Gastrocnemius medialis (tissue), 4 donors: ENCODE measurements around the gene PHF2. TPM values are rescaled to one million over a fixed set of nuclear protein-coding genes. Genes with fewer than 3 reads are reported as not detected.

ENCODE experiments used
- ATAC-seq, 2 donors: fragments of 150-250 bp; one replicate each; pipeline ENCODE4 v1.9.1; 2016
- DNase-seq, 2 donors: peaks; one replicate each; pipeline ENCODE4 v3.0.0-alpha.2; 2019
- H3K27ac ChIP-seq, 4 donors: fragments of 200-600 bp; sonication (generic); 1 replicate in 1 of 4; 2 replicates in 3 of 4; pipeline ENCODE4 v1.5.1; 2016 to 2018; ENCODE audit warnings: mild to moderate bottlenecking in 2 of 4, moderate library complexity in 1 of 4
- H3K27me3 ChIP-seq, 3 donors: fragments of 200-600 bp; sonication (generic) in 2 of 3; 1 replicate in 1 of 3; 2 replicates in 2 of 3; pipeline versions ENCODE4 v1.5.1 to v1.6.0; 2016 to 2019; ENCODE audit warnings: mild to moderate bottlenecking in 1 of 3, moderate library complexity in 1 of 3
- H3K36me3 ChIP-seq, 2 donors: fragments of 200-600 bp; sonication (generic) in 1 of 2; one replicate each; pipeline ENCODE4 v1.5.1; 2017 to 2018
- H3K4me1 ChIP-seq, 2 donors: fragments of 200-600 bp; sonication (generic) in 1 of 2; one replicate each; pipeline ENCODE4 v1.5.1; 2016 to 2017; ENCODE audit warnings: mild to moderate bottlenecking in 2 of 2
- H3K4me3 ChIP-seq, 4 donors: fragments of 200-600 bp; sonication (generic) in 3 of 4; 1 replicate in 1 of 4; 2 replicates in 3 of 4; pipeline ENCODE4 v1.5.1; 2016 to 2019; ENCODE audit warnings: mild to moderate bottlenecking in 2 of 4
- H3K9me3 ChIP-seq, 3 donors: fragments of 200-600 bp; sonication (generic) in 2 of 3; 1 replicate in 1 of 3; 2 replicates in 2 of 3; pipeline ENCODE4 v1.5.1; 2016 to 2019
- POLR2A ChIP-seq, 2 donors: fragments of 450-650 bp; IDR thresholded peaks; one replicate each; pipeline ENCODE4 v1.6.1; 2017; ENCODE audit warnings: antibody characterized with exemption in 2 of 2, mild to moderate bottlenecking in 2 of 2, moderate library complexity in 2 of 2
- in situ Hi-C, 4 donors: fragments of 200-750 bp; cut with MboI; loops; one replicate each; pipeline versions ENCODE4 v1.15.0 to v1.8.0; 2017; ENCODE audit warnings: low sequenced_read_pairs in 4 of 4
- intact Hi-C: fragments of 100-400 bp; cut with DNase I; formaldehyde crosslinking; loops from one replicate; pipeline ENCODE4 v1.15.1; 2023; ENCODE audit warnings: low total_unique reads
- total RNA-seq, 4 donors: library from RNA; depleted of rRNA; stranded (reverse); fragments of >200 nt; gene quantifications; one replicate each; pipeline versions ENCODE4 v1.1.0 to v1.2.3, GENCODE V29; 2016
- TF ChIP-seq, protein P1 (sequence below), 5 experiments: fragments of 450-650 bp in 3 of 5; fragments of 200-600 bp in 2 of 5; sonication (generic) in 2 of 5; IDR thresholded peaks in 4 of 5; conservative IDR thresholded peaks in 1 of 5; 1 replicate in 4 of 5; 2 replicates in 1 of 5; pipeline ENCODE4 v1.5.1; 2016 to 2019; ENCODE audit warnings: antibody characterized with exemption in 5 of 5, mild to moderate bottlenecking in 3 of 5, moderate library complexity in 3 of 5

The PHF2 gene
- total RNA-seq, 4 donors from 2014 or later, result 18.8 to 24.3 (median 21.9) TPM

DNA sequence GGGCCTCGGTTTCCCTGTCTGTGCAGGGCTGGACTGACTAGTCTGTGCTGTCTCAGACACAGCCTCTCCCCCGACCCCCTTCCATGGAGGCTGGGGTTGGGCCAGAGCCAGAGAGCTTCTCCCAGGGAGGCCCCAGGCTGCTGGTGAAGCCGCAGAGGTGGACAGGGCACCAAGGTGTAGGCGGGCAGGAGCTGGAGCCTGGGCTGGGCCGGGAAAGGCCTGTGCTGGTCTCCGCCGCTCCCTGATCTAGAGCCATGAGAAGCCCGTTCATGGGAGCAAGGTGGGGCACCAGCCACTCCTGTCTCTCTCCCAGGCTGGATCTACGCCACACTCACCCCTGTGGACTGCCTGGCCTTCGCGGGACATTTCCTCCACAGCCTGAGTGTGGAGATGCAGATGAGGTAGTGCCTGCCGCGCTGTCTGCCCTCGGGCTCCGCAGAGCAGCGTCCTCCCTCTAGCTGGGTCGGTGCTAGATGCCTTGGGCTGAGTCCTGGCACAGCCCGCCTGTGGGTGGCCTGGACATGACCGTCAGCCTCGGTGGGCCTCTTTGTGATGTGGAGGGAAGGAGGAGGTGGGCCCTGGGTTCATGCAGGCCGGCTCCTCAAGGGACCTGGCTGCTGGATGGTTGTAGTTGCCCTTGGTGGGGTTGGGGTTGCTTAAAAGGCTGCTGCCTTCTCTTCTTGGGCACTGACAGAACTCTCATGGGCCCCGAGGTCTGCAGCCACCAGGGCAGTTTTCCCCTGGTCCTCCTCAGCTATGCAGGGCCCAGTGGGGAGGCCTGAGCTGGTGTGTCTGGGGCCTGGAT, 79.4 kb downstream of the PHF2 start:
- no peak overlapping the region for H3K4me3 ChIP-seq
- no peak for ATAC-seq
- H3K9me3 ChIP-seq, result no peaks in the 10 kb centered on the region
- no peak for TF ChIP-seq POLR2A (IDR thresholded peaks at IDR 0.05)
- TF ChIP-seq, protein P1, sequence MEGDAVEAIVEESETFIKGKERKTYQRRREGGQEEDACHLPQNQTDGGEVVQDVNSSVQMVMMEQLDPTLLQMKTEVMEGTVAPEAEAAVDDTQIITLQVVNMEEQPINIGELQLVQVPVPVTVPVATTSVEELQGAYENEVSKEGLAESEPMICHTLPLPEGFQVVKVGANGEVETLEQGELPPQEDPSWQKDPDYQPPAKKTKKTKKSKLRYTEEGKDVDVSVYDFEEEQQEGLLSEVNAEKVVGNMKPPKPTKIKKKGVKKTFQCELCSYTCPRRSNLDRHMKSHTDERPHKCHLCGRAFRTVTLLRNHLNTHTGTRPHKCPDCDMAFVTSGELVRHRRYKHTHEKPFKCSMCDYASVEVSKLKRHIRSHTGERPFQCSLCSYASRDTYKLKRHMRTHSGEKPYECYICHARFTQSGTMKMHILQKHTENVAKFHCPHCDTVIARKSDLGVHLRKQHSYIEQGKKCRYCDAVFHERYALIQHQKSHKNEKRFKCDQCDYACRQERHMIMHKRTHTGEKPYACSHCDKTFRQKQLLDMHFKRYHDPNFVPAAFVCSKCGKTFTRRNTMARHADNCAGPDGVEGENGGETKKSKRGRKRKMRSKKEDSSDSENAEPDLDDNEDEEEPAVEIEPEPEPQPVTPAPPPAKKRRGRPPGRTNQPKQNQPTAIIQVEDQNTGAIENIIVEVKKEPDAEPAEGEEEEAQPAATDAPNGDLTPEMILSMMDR (IDR thresholded peaks at IDR 0.05 in 4 of 5, conservative IDR thresholded peaks at IDR 0.05 in 1 of 5), result no peak
- H3K27ac ChIP-seq, result no peak overlapping the region
- peaks cover 0 to 81% of the 10 kb centered on the region in 2 donors for H3K36me3 ChIP-seq
- DNase-seq, result peak in 1 of 2 donors; percentile 18
- H3K27me3 ChIP-seq, result no peaks in the 10 kb centered on the region
- intact Hi-C loops, result no loop called here
- in situ Hi-C loops, result no loop called here
- no peaks in the 10 kb centered on the region for H3K4me1 ChIP-seq

DNA sequence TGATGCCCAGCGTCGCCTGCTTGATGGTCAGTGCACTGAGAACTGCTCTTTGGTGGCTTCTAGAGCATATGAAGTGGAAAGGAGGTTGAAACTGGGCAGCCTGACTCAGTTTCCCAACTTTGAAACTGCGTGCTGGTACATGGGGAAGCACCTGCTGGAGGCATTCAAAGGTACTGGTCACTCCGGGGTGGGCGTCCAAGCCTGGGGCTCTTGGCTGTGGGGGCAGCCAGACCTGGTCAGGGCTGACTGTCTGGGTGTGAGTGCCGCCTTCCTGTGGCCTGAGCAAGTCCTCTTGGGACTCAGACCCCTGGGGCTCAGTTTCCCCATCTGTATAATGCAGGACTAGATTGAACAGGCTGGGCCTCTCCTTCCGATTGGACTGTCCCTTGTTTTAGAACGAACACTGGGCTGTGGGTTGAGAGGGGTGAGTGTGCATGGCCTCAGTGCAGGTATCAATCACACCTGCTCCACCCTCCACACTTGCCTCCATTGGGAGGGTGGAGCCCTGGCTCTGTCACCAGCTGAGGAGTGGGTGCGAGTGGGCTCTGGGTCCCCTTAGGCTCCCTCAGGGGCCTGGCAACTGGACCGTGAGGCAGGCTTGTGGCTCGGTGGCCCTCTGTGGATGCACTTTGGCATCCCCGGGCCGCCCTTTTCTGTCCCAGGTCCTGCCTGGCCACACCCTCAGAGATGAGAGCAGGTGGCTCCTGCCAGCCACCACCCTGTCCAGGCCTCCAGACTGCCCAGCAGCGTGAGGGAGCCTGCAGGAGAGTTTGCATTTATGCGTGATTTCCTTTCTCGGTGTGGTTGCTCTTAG, 80.2 kb downstream of the PHF2 start:
- intact Hi-C loops, result no loop called here
- no peak overlapping the region for H3K27ac ChIP-seq
- peaks cover 0 to 74% of the 10 kb centered on the region in 2 donors for H3K36me3 ChIP-seq
- H3K27me3 ChIP-seq, result no peaks in the 10 kb centered on the region
- no peaks in the 10 kb centered on the region for H3K9me3 ChIP-seq
- DNase-seq, result peak in 1 of 2 donors; percentile 3
- no peak for TF ChIP-seq POLR2A (IDR thresholded peaks at IDR 0.05)
- TF ChIP-seq, protein P1 (IDR thresholded peaks at IDR 0.05 in 4 of 5, conservative IDR thresholded peaks at IDR 0.05 in 1 of 5), result no peak
- no peaks in the 10 kb centered on the region for H3K4me1 ChIP-seq
- no peak for ATAC-seq
- in situ Hi-C loops, result no loop called here
- no peak overlapping the region for H3K4me3 ChIP-seq

DNA sequence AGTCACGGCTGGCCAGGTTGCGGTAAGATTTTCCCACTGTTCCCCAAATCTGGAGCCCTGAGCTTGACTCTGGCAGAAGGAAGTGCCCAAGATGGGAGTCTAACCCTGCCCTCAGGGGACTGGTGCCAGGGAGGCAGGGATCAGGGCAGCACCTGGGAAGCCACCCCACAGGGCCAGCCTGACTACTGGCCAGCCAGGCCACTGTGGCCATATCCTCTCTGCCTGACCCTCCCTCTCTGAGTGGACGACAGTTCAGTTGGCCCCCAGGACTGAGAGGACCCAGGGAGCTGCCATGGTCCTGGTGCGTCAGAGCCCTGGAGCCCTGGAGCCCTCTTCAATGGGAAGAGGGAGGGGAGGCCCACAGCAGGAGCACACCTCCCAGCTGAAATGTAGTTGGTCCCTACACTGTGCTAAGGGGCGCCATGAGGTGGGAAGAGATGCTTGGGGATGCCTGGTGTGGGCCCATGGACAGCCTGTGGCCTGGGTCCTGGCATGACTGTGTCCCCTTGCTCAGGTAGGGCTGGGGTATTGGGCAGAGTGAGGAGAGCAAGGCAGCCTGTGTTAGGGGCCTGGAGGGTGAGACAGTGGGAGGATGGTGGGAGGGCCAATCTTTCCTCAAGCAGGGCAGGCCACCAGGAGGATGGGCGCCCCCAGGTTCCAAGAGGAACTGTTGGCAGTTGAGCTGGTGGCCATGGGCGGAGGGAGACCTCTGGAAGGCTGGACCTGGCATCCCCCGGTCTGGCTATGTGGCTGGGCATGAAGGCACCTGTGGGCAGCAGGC, 81.1 kb downstream of the PHF2 start:
- no peak for ATAC-seq
- intact Hi-C loops (no loop called here), in situ Hi-C loops (no loop called here)
- H3K27ac ChIP-seq, result no peak overlapping the region
- DNase-seq, result peak in 1 of 2 donors; percentile 9
- H3K36me3 ChIP-seq, result peaks cover 0 to 73% of the 10 kb centered on the region in 2 donors
- no peaks in the 10 kb centered on the region for H3K4me1 ChIP-seq
- H3K27me3 ChIP-seq, result no peaks in the 10 kb centered on the region
- H3K9me3 ChIP-seq, result no peaks in the 10 kb centered on the region
- TF ChIP-seq, protein P1 (IDR thresholded peaks at IDR 0.05 in 4 of 5, conservative IDR thresholded peaks at IDR 0.05 in 1 of 5), result no peak
- TF ChIP-seq POLR2A (IDR thresholded peaks at IDR 0.05), result no peak
- H3K4me3 ChIP-seq, result no peak overlapping the region

DNA sequence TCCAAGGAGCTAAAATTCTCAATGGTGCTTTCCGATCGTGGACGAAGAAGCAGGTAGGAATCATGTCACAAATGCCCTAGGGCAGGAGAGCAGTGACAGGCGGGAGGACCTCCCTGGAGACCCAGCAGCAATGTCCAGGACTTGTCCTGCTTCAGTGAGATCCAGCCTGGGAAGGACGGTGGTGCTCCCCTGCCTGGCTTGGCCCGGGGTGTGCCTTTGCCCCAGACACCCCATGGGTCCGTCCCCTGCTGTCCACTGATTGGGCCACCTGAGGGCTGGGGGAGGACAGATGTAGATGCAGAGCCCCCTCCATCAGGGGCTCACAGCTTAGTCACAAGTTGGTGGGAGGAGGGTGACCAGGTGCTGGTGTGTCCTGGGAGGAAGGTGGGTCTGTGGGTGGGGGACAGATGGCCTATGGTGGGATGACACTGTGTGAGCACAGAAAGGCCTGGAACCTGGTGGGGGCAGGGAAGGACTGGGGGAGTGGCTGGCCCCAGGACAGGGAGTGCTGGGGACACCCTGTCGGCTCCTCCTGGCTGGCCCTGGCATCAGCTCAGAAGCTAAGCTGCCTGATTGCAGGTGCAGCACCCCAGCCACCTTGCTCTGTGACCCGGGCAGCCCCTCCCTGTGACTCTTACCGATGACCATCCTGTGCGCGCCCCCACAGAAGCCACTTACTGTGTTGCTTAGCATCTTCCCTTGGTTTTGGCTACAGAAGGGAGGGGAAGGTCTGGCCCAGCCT, 82.0 kb downstream of the PHF2 start:
- H3K27me3 ChIP-seq, result no peaks in the 10 kb centered on the region
- TF ChIP-seq, protein P1 (IDR thresholded peaks at IDR 0.05 in 4 of 5, conservative IDR thresholded peaks at IDR 0.05 in 1 of 5), result no peak
- no peak for TF ChIP-seq POLR2A (IDR thresholded peaks at IDR 0.05)
- intact Hi-C loops, result no loop called here
- no peak overlapping the region for H3K4me3 ChIP-seq
- in situ Hi-C loops, result no loop called here
- H3K27ac ChIP-seq, result no peak overlapping the region
- H3K36me3 ChIP-seq, result peaks cover 0 to 74% of the 10 kb centered on the region in 2 donors
- DNase-seq (peak in 1 of 2 donors; percentile 3), ATAC-seq (no peak)
- H3K4me1 ChIP-seq, result no peaks in the 10 kb centered on the region
- no peaks in the 10 kb centered on the region for H3K9me3 ChIP-seq
